ENCODE data around the gene STXBP6. TPM values are rescaled to one million over a fixed set of nuclear protein-coding genes. Genes with fewer than 3 reads are reported as not detected.
A peak's percentile ranks its signal among the peaks of the same experiment; 100 is the strongest.

STXBP6 gene
- total and polyA plus RNA-seq, 10 of the 15 experiments (the other 5 are each of a cell fraction or from before 2014, with no cell fraction given), result 1.2 to 47.3 (median 1.9) TPM

GRCh38 chr14:24911324-24912109 is 138.4 kb downstream of the STXBP6 start:
- ChIA-PET SMC1A (ENCODE audit: uncharacterized antibody, unreplicated experiment) (interaction anchor here (0.7 to 9.3 kb wide), 24 partner anchors 8 to 119 kb away, joined by 3 to 87 read pairs (median 4); no protein-coding TSS in a partner anchor), POLR2A (interaction anchor here (1.5 to 3.5 kb wide), 4 partner anchors 8 to 42 kb away, joined by 3 to 14 read pairs (median 6); no protein-coding TSS in a partner anchor), RAD21 (ENCODE audit: unreplicated experiment) (interaction anchor here (0.6 to 5.8 kb wide), 14 partner anchors 8 to 118 kb away, joined by 3 to 28 read pairs (median 4); no protein-coding TSS in a partner anchor), CTCF (interaction anchor here (0.8 to 2.5 kb wide), 15 partner anchors 10 to 167 kb away, joined by 3 to 11 read pairs (median 4); no protein-coding TSS in a partner anchor)
- BruUV-seq (replicated peaks), result no TSS peak
- H3K27ac ChIP-seq (ENCODE audit: control insufficient read depth, insufficient read depth), result no peak overlapping the region
- DNase-seq (ENCODE audit: low read depth, low spot score) (peak; percentile 27), FAIRE-seq (no peak), ATAC-seq (peak; percentile 71)
- intact Hi-C loops (cut with micrococcal nuclease; ENCODE audit: unreplicated experiment), result no loop called here
- H3K79me2 ChIP-seq (ENCODE audit: control insufficient read depth, insufficient read depth, low read length), result no peaks in the 10 kb centered on the region
- no peaks in the 10 kb centered on the region for H3K36me3 ChIP-seq (ENCODE audit: control insufficient read depth in 2 of 2, insufficient read depth in 2 of 2, low read length in 1 of 2)
- no peaks in the 10 kb centered on the region for H3K9me3 ChIP-seq (replicated peaks; ENCODE audit: control insufficient read depth, insufficient read depth, low read length)
- 3% methylated on average over 5 of the region's 5 CpGs for WGBS (ENCODE audit: insufficient coverage, insufficient replicate concordance, low lambda C conversion rate, missing lambda C conversion rate)
- H3K9ac ChIP-seq (ENCODE audit: control insufficient read depth, insufficient read depth, low read length), result no peak overlapping the region
- in situ Hi-C loops (cut with MboI), result no loop called here
- H2AFZ ChIP-seq (ENCODE audit: control insufficient read depth, low read depth, low read length), result no peak overlapping the region
- no peaks in the 10 kb centered on the region for H3K4me1 ChIP-seq (ENCODE audit: control insufficient read depth, insufficient read depth, low read length)
- no peaks in the 10 kb centered on the region for H3K27me3 ChIP-seq (replicated peaks in 1 of 2; ENCODE audit: control insufficient read depth in 2 of 2, insufficient read depth in 2 of 2, low read length in 1 of 2)
- no peaks in the 10 kb centered on the region for H4K20me1 ChIP-seq (ENCODE audit: control insufficient read depth, insufficient read depth)
- no peak overlapping the region for H3K4me2 ChIP-seq (ENCODE audit: control insufficient read depth, insufficient read depth)
- no peak overlapping the region for H3K4me3 ChIP-seq
- TF ChIP-seq BHLHE40 (IDR thresholded peaks at IDR 0.05; ENCODE audit: borderline replicate concordance in 1 of 2, low read depth in 2 of 2, low read length in 1 of 2) (peak; percentile 61 to 78), SMAD1 (IDR thresholded peaks at IDR 0.05; ENCODE audit: low read depth, partially characterized antibody) (peak; percentile 78), GATAD2B (conservative IDR thresholded peaks at IDR 0.05; ENCODE audit: low read depth) (0 out of 2 replicates have a peak, but pooled peaks have one; percentile 36), IKZF2 (IDR thresholded peaks at IDR 0.05) (peak; percentile 66 to 73; a peak in 3 of 4 replicates), CEBPZ (IDR thresholded peaks at IDR 0.05; ENCODE audit: low read depth, low read length) (no peak), STAT1 (conservative IDR thresholded peaks at IDR 0.05) (no peak), NFXL1 (IDR thresholded peaks at IDR 0.05; ENCODE audit: borderline replicate concordance) (no peak), NBN (IDR thresholded peaks at IDR 0.05) (peak; percentile 87), MXI1 (IDR thresholded peaks at IDR 0.05; ENCODE audit: low read depth, low read length) (no peak), SPI1 (IDR thresholded peaks at IDR 0.05; ENCODE audit: borderline replicate concordance, insufficient read depth, low read depth, low read length) (no peak), WRNIP1 (IDR thresholded peaks at IDR 0.05; ENCODE audit: borderline replicate concordance, low read depth, low read length) (no peak), NFYB (IDR thresholded peaks at IDR 0.05; ENCODE audit: insufficient read depth, low read depth, low read length) (no peak)
- TF ChIP-seq, protein P1, sequence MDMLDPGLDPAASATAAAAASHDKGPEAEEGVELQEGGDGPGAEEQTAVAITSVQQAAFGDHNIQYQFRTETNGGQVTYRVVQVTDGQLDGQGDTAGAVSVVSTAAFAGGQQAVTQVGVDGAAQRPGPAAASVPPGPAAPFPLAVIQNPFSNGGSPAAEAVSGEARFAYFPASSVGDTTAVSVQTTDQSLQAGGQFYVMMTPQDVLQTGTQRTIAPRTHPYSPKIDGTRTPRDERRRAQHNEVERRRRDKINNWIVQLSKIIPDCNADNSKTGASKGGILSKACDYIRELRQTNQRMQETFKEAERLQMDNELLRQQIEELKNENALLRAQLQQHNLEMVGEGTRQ (IDR thresholded peaks at IDR 0.05; ENCODE audit: borderline replicate concordance, low read depth, low read length), result no peak
- TF ChIP-seq, protein P2, sequence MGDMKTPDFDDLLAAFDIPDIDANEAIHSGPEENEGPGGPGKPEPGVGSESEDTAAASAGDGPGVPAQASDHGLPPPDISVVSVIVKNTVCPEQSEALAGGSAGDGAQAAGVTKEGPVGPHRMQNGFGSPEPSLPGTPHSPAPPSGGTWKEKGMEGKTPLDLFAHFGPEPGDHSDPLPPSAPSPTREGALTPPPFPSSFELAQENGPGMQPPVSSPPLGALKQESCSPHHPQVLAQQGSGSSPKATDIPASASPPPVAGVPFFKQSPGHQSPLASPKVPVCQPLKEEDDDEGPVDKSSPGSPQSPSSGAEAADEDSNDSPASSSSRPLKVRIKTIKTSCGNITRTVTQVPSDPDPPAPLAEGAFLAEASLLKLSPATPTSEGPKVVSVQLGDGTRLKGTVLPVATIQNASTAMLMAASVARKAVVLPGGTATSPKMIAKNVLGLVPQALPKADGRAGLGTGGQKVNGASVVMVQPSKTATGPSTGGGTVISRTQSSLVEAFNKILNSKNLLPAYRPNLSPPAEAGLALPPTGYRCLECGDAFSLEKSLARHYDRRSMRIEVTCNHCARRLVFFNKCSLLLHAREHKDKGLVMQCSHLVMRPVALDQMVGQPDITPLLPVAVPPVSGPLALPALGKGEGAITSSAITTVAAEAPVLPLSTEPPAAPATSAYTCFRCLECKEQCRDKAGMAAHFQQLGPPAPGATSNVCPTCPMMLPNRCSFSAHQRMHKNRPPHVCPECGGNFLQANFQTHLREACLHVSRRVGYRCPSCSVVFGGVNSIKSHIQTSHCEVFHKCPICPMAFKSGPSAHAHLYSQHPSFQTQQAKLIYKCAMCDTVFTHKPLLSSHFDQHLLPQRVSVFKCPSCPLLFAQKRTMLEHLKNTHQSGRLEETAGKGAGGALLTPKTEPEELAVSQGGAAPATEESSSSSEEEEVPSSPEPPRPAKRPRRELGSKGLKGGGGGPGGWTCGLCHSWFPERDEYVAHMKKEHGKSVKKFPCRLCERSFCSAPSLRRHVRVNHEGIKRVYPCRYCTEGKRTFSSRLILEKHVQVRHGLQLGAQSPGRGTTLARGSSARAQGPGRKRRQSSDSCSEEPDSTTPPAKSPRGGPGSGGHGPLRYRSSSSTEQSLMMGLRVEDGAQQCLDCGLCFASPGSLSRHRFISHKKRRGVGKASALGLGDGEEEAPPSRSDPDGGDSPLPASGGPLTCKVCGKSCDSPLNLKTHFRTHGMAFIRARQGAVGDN (IDR thresholded peaks at IDR 0.05), result peak; percentile 11; the same call in 1 of the 2 replicates
